Left cardiac atrium (tissue), 4 donors: Measurements from ENCODE around the gene EEPD1. TPM values are rescaled to one million over a fixed set of nuclear protein-coding genes. Genes with fewer than 3 reads are reported as not detected.
"Not testable (repeated sequence)": the region's sequence is repeated elsewhere in the genome, so short reads cannot be mapped to it uniquely, and the experiment has no call there.

ENCODE experiments used
- ATAC-seq, 2 donors: fragments of 200-7000 bp; cut with Tn5 transposase; one replicate each; pipeline ENCODE4 v1.9.1; 2020; ENCODE audit warnings: mild to moderate bottlenecking in 2 of 2, moderate library complexity in 2 of 2
- DNase-seq: peaks from one replicate; pipeline ENCODE4 v3.0.0-alpha.2; 2020
- intact Hi-C, 2 donors: fragments of 100-400 bp; cut with DNase I; formaldehyde crosslinking; loops; one replicate each; pipeline versions ENCODE4 v1.14.1 to v1.15.1; 2022 to 2023
- total RNA-seq, 2 donors: library from RNA; stranded (reverse); fragmentation: NEBNext Ultra II Directional; extraction: Animal tissue kit (Norgen Biotek cat#: 25700); gene quantifications; one replicate each; pipeline ENCODE4 v1.2.1, GENCODE V29; 2021
- donor health status: DM: no; HTN: yes; CAD: no.
- donor health status: DM: no; HTN: yes; CAD: no; lungs with severe emphysema.
- donor health status: DM: yes; HTN: yes; CAD: no.
- donor health status: Dilated cardiomyopathy.

The EEPD1 gene
- total RNA-seq, 2 donors from 2014 or later = 5.2 to 10.8 TPM

DNA sequence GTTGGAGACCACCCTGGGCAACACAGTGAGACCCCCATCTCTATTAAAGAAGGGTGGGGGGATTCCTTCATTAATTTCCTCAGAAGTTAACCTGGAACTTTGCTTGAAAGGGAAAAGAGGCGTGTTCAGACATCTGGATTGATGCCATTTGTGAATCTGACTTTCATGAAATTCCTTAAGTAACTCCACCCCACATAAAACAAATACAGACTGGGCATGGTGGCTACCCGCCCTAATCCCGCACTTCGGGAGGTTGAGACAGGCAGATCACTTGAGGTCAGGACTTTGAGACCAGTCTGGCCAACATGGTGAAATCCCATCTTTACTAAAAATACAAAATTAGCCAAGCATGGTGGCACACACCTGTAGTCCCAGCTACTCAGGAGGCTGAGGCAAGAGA lies 75.0 kb downstream of the EEPD1 start:
- ATAC-seq = no peak
- no peak for DNase-seq
- intact Hi-C loops = no loop called here

GRCh38 chr7:36231406-36231805 lies 78.4 kb downstream of the EEPD1 start:
- ATAC-seq (no peak), DNase-seq (no peak)
- intact Hi-C loops = no loop called here

DNA sequence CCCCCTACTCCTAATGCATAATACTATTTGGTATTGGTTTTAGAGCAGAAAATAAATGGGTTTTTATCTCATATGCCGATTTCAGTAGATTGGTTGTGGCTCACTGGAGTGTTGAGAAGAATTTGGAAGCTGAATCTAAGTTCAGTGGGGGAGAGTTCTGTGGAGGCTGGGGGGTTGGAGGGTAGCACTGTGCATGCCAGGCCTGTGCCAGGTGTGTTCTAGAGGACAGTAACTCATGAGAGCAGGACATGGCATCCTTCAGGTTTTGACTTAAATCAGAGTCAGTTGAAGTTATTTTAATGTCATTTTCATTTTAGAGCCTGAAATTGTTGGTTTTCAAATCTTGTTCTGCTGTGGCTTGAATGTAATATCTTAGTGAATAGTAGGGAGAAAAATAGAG lies 79.5 kb downstream of the EEPD1 start:
- intact Hi-C loops = no loop called here
- no peak for ATAC-seq

GRCh38 chr7:36232971-36233550 lies 80.0 kb downstream of the EEPD1 start:
- no peak for ATAC-seq
- intact Hi-C loops = no loop called here
- no peak for DNase-seq

More for the DNA sequence above, 79.5 kb downstream of the EEPD1 start:
- no peak for DNase-seq

DNA sequence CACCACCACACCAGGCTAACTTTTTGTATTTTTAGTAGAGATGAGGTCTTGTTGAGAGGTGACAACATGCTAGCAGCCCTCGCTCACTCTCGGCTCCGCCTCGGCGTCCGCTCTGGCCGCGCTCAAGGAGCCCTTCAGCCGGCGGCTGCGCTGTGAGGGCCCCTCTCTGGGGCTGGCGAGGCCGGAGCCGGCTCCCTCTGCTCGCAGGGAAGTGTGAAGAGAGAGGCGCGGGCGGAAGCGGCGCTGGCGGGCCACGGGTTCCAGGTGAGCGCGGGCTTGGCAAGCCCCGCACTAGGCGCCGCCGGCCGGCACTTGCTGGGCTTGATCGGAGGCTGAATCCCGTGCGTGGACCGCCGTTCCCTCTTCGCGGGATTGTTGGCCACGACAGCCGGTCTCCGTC lies 83.0 kb downstream of the EEPD1 start:
- DNase-seq (no peak), ATAC-seq (peak in 1 of 2 donors; percentile 32)
- intact Hi-C loops = no loop called here

DNA sequence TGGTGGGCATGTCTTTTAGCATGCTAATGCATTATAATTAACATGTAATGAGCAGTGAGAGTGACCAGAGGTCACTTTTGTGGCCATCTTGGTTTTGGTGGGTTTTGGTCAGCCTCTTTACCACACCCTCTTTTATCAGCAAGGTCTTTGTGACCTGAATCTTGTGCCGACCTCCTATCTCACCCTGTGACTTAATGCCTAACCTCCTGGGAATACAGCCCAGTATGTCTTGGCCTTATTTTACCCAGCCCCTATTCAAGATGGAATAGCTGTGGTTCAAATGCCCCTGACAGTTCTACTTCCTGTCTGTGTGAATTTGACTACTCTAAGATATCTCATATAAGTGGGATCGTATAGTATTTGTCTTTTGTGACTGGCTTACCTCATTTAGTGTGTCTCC lies 85.1 kb downstream of the EEPD1 start:
- DNase-seq = no peak
- ATAC-seq = no peak
- intact Hi-C loops = no loop called here

GRCh38 chr7:36243356-36243755 lies 90.3 kb downstream of the EEPD1 start:
- intact Hi-C loops = not testable (repeated sequence)

DNA sequence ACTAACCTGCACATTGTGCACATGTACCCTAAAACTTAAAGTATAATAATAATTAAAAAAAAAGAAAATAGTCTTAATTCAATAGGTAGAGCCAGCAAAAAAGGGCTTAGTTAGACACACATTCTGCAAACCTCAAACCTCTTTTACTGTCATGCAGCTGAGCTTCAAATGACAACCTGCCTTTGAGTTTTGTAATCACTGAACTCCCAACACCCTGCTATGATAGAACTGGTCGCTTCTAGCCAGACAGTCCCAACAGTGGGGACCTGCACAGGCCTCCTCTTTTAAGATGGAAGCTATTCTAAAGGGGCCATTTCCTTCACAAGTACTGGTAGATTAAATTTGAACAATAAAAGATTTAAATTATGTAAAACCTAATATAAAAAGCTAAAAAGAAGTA lies 90.9 kb downstream of the EEPD1 start:
- ATAC-seq, intact Hi-C loops: not testable (repeated sequence)

More at GRCh38 chr7:36243356-36243755, 90.3 kb downstream of the EEPD1 start:
- ATAC-seq, DNase-seq: not testable (repeated sequence)

DNA sequence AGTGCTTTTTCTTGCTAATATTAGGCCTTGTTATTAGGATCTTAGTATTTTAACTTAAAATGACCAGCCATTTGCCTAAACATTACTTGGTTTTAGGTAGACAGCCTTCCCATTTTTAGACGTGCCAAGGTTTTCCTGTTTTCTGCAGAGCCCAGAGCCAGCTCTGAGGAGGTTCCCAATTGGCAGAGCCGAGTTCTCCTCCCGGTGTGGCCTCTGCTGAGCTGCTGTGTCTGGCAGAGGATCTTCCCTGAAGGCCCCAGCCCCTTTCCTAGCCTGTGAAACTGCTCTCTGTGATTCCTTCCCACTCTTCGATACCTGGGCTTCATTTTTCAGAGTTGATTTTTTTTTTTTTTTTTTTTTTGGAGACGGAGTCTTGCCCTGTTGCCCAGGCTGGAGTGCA lies 91.4 kb downstream of the EEPD1 start:
- ATAC-seq = no peak
- DNase-seq = no peak

More for the DNA sequence above, 90.9 kb downstream of the EEPD1 start:
- DNase-seq = not testable (repeated sequence)

GRCh38 chr7:36245684-36246299 lies 92.7 kb downstream of the EEPD1 start:
- intact Hi-C loops = no loop called here
- DNase-seq (no peak), ATAC-seq (peak in 1 of 2 donors; percentile 30)

More for the DNA sequence above, 91.4 kb downstream of the EEPD1 start:
- intact Hi-C loops = no loop called here

GRCh38 chr7:36249091-36249490 lies 96.0 kb downstream of the EEPD1 start:
- intact Hi-C loops = no loop called here
- DNase-seq (no peak), ATAC-seq (no peak)

- DNase-seq (no peak), ATAC-seq (no peak)
- intact Hi-C loops = no loop called here
Measured at GRCh38 chr7:36253699-36254098, 100.6 kb downstream of the EEPD1 start.

DNA sequence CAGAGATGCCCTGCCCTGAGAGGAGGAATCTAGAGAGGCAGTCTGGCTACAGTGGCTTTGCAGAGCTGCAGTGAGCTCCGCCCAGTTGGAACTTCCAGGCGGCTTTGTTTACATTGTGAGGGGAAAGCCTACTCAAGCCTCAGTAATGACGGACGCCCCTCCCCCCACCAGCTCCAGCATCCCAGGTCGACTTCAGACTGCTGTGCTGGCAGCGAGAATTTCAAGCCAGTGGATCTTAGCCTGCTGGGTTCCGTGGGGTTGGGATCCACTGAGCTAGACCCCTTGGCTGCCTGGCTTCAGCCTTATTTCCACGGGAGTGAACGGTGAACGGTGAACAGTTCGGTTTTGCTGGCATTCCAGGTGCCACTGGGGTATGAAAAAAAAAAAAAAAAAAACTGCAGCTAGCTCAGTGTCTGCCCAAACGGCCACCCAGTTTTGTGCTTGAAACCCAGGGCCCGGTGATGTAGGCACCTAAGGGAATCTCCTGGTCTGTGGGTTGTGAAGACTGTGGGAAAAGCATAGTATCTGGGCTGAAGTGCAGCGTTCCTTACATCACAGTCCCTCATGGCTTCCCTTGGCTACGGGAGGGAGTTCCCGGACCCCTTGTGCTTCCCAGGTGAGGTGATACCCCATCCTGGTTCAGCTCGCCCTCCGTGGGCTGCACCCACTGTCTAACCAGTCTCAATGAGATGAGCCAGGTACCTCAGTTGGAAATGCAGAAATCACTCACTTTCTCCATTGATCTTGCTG lies 105.6 kb downstream of the EEPD1 start:
- DNase-seq (peak; percentile 67), ATAC-seq (peak in 1 of 2 donors; percentile 18)
- intact Hi-C loops = not testable (repeated sequence)

- intact Hi-C loops = no loop called here
- ATAC-seq = no peak
- DNase-seq = no peak
Measured at GRCh38 chr7:36260481-36260880, 107.4 kb downstream of the EEPD1 start.

DNA sequence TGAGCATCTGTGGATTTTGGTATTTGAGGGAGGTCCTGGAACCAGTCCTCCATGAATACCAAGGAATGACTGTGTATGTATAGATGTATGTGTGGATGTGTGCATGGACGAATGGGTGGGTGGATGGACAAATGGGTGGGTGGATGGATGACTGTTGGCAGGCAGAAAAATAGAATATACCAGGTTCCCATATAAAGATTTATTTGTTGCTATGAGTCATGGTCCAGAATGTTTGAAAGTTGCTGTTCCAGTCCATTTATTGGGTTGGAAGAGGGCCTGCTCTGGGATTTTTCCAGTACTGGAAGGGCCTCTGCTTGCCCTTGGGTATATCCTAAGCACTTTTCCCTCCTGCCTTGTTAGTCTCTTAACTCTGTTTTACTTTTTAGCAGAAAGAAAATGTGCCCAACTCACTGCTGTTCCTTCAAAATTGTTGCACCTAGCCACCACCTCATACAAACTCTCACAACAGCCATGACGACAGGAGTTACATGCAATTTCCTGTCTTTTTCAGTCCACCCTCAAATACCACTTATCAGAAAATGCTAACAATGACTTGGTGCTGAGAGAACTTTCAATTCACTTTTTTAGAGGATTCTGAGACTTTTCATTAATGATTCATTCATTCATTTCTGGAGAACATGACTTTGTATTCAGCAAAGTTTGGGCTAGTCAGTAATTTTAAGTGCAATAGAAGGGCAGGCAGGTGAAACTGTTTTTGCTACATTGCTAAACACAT lies 108.1 kb downstream of the EEPD1 start:
- intact Hi-C loops = no loop called here
- DNase-seq (no peak), ATAC-seq (no peak)

- intact Hi-C loops = no loop called here
- ATAC-seq = no peak
- DNase-seq = no peak
Measured at GRCh38 chr7:36262309-36263094, 109.4 kb downstream of the EEPD1 start.

GRCh38 chr7:36263095-36263484 lies 110.0 kb downstream of the EEPD1 start:
- ATAC-seq (no peak), DNase-seq (no peak)
- intact Hi-C loops = no loop called here

GRCh38 chr7:36264123-36264801 lies 111.2 kb downstream of the EEPD1 start:
- DNase-seq (peak; percentile 44), ATAC-seq (peak; percentile 66 to 69)
- intact Hi-C loops = no loop called here
